Testis (tissue), 3 donors: Measurements from ENCODE around the gene XG. TPM values are rescaled to one million over a fixed set of nuclear protein-coding genes. Genes with fewer than 3 reads are reported as not detected.

Source experiments
- polyA plus RNA-seq: library from polyadenylated mRNA; stranded (reverse); fragments of 350-450 nt; fragmentation: Illumina TruSeq; extraction: RNeasy Lipid Tissue Mini Kit (QIAGEN cat#74804); gene quantifications from one replicate; pipeline ENCODE4 v1.2.3, GENCODE V29; 2014; ENCODE audit warnings: low read depth, low replicate concordance; ENCODE audit not compliant: insufficient read depth
- total RNA-seq, 2 donors: library from RNA; depleted of rRNA; stranded (reverse); fragments of >200 nt; gene quantifications; one replicate each; pipeline ENCODE4 v1.2.3, GENCODE V29; 2016

The XG gene
- total and polyA plus RNA-seq, 3 donors from 2014 or later: 0.19 to 0.88 (median 0.63) TPM

Other genes with a start within 250 kb of the XG start
- 1,000 to 10,000 TPM in 1 of 2 donors, 100 to 1,000 TPM in 1; 733 to 1,032 TPM for gene CD99, start 60.7 kb upstream of the XG start, total RNA-seq
- 450 TPM for gene CD99, start 60.7 kb upstream of the XG start, polyA plus RNA-seq
- 1 to 10 TPM; 2.2 to 2.4 TPM for gene GYG2, start 76.9 kb downstream of the XG start, total RNA-seq
- 2.6 TPM for gene GYG2, start 76.9 kb downstream of the XG start, polyA plus RNA-seq
- gene ARSD, start 177.3 kb downstream of the XG start, total RNA-seq: 10 to 100 TPM; 25.4 to 37.0 TPM
- gene ARSD, start 177.3 kb downstream of the XG start, polyA plus RNA-seq: 14.6 TPM